Measurements from ENCODE around the gene TCF15. TPM values are rescaled to one million over a fixed set of nuclear protein-coding genes. Genes with fewer than 3 reads are reported as not detected.
A peak's percentile ranks its signal among the peaks of the same experiment; 100 is the strongest.

The TCF15 gene
- total and polyA plus RNA-seq, 2 of the 13 experiments (the other 11 are each of a cell fraction or from before 2014, with no cell fraction given): not detected

- TF ChIP-seq ZNF644 (CRISPR knock-in tag; IDR thresholded peaks at IDR 0.05; ENCODE audit: low read depth): no peak
- TF ChIP-seq ZFY (CRISPR knock-in tag; IDR thresholded peaks at IDR 0.05): no peak; the same call in 1 of the 2 replicates
- peak; percentile 87; the same call in 1 of the 2 replicates for TF ChIP-seq ZNF747 (CRISPR knock-in tag; IDR thresholded peaks at IDR 0.05; ENCODE audit: borderline replicate concordance)
- TF ChIP-seq TAF15 (IDR thresholded peaks at IDR 0.05; ENCODE audit: low read depth, low read length, poor library complexity, severe bottlenecking): no peak
- 0 out of 2 replicates have a peak, but pooled peaks have one; percentile 8 for TF ChIP-seq USF2 (IDR thresholded peaks at IDR 0.05; ENCODE audit: low read depth, low read length)
- TF ChIP-seq USF2 (CRISPR knock-in tag; IDR thresholded peaks at IDR 0.05; ENCODE audit: borderline replicate concordance): no peak
- no peak; the same call in 1 of the 2 replicates for TF ChIP-seq PITX1 (CRISPR knock-in tag; IDR thresholded peaks at IDR 0.05)
- no peak for TF ChIP-seq DNMT3B (CRISPR knock-in tag; conservative IDR thresholded peaks at IDR 0.05)
- TF ChIP-seq ZNF350 (CRISPR knock-in tag; IDR thresholded peaks at IDR 0.05; ENCODE audit: borderline replicate concordance, low read depth): peak; percentile 9; the same call in 1 of the 2 replicates
- peak; percentile 97 for TF ChIP-seq ADNP (CRISPR knock-in tag; IDR thresholded peaks at IDR 0.05)
- TF ChIP-seq ZFP36L2 (CRISPR knock-in tag; IDR thresholded peaks at IDR 0.05): no peak
- no peak for TF ChIP-seq LRRFIP1 (CRISPR knock-in tag; conservative IDR thresholded peaks at IDR 0.05)
- TF ChIP-seq NFAT5 (CRISPR knock-in tag; IDR thresholded peaks at IDR 0.05): no peak
- no peak for TF ChIP-seq YEATS4 (CRISPR knock-in tag; IDR thresholded peaks at IDR 0.05; ENCODE audit: borderline replicate concordance)
- TF ChIP-seq UBTF (CRISPR knock-in tag; IDR thresholded peaks at IDR 0.05): no peak; the same call in 1 of the 2 replicates
- TF ChIP-seq TGIF2 (CRISPR knock-in tag; IDR thresholded peaks at IDR 0.05): no peak
These were observed 42.6 kb upstream of the TCF15 start (continued) for GRCh38 chr20:652615-653109.

All from HepG2 (cell line).